DOHH2 (cell line): ENCODE measurements around the gene NMRK1.

ENCODE experiments used
- EZH2phosphoT487 ChIP-seq: fragments of 200-600 bp; sonication (generic); IDR thresholded peaks from 2 replicates; pipeline ENCODE4 v1.6.1; 2017; ENCODE audit warnings: borderline replicate concordance, mild to moderate bottlenecking, antibody characterized with exemption, low read length, moderate library complexity, mixed read lengths
- TF ChIP-seq, protein P1 (sequence below): fragments of 200-600 bp; sonication (generic); IDR thresholded peaks from one replicate; pipeline ENCODE4 v1.5.1; 2014; ENCODE audit warnings: antibody characterized with exemption, mild to moderate bottlenecking, low read depth, low read length; ENCODE audit not compliant: poor library complexity, severe bottlenecking

DNA sequence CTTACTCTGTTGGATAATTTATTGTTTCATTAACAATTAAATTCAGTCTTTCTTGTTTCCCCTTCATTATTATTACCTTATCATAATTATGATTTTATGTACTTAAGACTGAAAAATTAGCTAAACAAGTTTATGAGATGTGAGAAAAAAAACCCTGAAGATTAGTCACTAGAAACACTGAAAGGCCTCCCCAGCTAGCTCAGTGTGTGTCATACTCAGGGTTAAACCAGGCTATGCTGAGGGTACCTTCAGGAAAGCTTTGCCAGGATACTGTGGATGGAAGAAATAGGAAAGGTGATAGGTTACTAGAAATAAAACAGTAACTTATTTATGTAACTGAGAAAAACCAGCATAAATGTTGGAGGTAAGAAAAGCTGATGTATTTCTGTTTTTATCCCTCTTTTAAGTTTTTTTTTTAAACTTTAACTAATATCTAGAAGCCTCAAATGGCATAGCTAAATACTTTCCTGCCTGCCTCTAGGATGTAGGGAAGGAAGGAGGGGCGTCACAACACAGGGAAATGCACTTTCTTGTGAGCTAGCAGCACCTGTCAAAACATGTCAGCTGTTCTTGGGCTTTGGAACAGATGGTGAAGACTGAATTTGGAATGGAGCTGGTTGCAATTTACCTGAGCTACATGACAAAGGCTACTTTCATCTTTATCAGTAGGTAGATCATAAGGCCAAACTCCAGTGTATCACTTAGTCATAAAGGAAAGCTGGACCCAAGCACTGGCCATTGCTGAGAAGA, 24.2 kb downstream of the NMRK1 start:
- TF ChIP-seq, protein P1, sequence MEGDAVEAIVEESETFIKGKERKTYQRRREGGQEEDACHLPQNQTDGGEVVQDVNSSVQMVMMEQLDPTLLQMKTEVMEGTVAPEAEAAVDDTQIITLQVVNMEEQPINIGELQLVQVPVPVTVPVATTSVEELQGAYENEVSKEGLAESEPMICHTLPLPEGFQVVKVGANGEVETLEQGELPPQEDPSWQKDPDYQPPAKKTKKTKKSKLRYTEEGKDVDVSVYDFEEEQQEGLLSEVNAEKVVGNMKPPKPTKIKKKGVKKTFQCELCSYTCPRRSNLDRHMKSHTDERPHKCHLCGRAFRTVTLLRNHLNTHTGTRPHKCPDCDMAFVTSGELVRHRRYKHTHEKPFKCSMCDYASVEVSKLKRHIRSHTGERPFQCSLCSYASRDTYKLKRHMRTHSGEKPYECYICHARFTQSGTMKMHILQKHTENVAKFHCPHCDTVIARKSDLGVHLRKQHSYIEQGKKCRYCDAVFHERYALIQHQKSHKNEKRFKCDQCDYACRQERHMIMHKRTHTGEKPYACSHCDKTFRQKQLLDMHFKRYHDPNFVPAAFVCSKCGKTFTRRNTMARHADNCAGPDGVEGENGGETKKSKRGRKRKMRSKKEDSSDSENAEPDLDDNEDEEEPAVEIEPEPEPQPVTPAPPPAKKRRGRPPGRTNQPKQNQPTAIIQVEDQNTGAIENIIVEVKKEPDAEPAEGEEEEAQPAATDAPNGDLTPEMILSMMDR, result no peak
- no peak for TF ChIP-seq EZH2phosphoT487
